Measurements from ENCODE around the gene CGA.

DNA sequence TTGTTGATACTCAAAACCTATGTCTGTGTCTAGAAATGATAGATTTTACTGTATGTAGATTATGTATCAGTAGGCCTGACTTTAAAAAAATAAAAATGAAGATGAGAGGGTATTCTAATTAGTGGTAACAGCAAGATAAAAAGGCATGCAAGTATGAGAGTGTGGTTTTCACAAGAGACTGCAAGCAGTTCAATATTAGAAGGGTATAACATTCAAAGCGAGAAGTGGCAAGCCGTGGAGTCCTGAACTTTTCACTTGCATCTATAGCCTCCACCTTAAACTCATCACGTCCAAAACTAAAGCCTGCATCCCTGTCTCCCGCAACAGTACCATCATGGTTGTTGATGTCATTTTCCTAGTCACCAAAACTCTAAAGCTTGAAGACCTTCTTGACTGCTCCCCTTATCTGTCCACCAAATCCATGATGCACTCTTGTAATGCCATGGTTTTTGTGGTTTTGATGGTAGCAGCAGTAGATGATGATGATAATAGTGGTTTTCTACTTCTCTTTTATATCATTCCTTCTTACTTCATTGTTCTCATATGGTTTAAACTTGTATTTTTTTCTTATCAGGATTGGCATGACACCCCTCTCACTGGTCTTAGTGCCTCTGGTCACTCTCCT is 9.2 kb upstream of the CGA start:
- TF ChIP-seq, protein P1, sequence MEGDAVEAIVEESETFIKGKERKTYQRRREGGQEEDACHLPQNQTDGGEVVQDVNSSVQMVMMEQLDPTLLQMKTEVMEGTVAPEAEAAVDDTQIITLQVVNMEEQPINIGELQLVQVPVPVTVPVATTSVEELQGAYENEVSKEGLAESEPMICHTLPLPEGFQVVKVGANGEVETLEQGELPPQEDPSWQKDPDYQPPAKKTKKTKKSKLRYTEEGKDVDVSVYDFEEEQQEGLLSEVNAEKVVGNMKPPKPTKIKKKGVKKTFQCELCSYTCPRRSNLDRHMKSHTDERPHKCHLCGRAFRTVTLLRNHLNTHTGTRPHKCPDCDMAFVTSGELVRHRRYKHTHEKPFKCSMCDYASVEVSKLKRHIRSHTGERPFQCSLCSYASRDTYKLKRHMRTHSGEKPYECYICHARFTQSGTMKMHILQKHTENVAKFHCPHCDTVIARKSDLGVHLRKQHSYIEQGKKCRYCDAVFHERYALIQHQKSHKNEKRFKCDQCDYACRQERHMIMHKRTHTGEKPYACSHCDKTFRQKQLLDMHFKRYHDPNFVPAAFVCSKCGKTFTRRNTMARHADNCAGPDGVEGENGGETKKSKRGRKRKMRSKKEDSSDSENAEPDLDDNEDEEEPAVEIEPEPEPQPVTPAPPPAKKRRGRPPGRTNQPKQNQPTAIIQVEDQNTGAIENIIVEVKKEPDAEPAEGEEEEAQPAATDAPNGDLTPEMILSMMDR (IDR thresholded peaks at IDR 0.05), result no peak
- no peak for TF ChIP-seq POLR2A (IDR thresholded peaks at IDR 0.05)
